Breast epithelium (tissue), 4 donors: Measurements from ENCODE around the gene C2orf74. TPM values are rescaled to one million over a fixed set of nuclear protein-coding genes. Genes with fewer than 3 reads are reported as not detected.

ENCODE experiments used
- DNase-seq, 2 donors: peaks; one replicate each; pipeline ENCODE4 v3.0.0-alpha.2; 2019; ENCODE audit warnings: low spot score in 2 of 2
- H3K27ac ChIP-seq, 2 donors: fragments of 200-600 bp; sonication (generic) in 1 of 2; one replicate each; pipeline ENCODE4 v1.5.1; 2016 to 2019; ENCODE audit warnings: mild to moderate bottlenecking in 1 of 2
- H3K27me3 ChIP-seq, 2 donors: fragments of 200-600 bp; sonication (generic) in 1 of 2; one replicate each; pipeline versions ENCODE4 v1.5.1 to v1.6.0; 2017 to 2019; ENCODE audit warnings: control low read depth in 1 of 2, mild to moderate bottlenecking in 1 of 2
- H3K36me3 ChIP-seq: fragments of 200-600 bp; one replicate; pipeline ENCODE4 v1.5.1; 2019
- H3K4me1 ChIP-seq, 2 donors: fragments of 200-600 bp; sonication (generic); one replicate each; pipeline ENCODE4 v1.5.1; 2016 to 2019; ENCODE audit warnings: control low read depth in 1 of 2
- H3K4me3 ChIP-seq, 3 donors: fragments of 200-600 bp; sonication (generic); 1 replicate in 2 of 3; 2 replicates in 1 of 3; pipeline ENCODE4 v1.5.1; 2016 to 2019; ENCODE audit warnings: mild to moderate bottlenecking in 3 of 3, moderate library complexity in 2 of 3
- H3K9me3 ChIP-seq, 2 donors: fragments of 200-600 bp; sonication (generic) in 1 of 2; one replicate each; pipeline ENCODE4 v1.5.1; 2016 to 2019; ENCODE audit warnings: control low read depth in 1 of 2
- CTCF ChIP-seq, 3 donors: fragments of 450-650 bp; IDR thresholded peaks; one replicate each; pipeline ENCODE4 v1.5.1; 2016 to 2017; ENCODE audit warnings: antibody characterized with exemption in 3 of 3, mild to moderate bottlenecking in 3 of 3, moderate library complexity in 3 of 3
- POLR2A ChIP-seq: fragments of 450-650 bp; IDR thresholded peaks from one replicate; pipeline ENCODE4 v1.6.1; 2016; ENCODE audit warnings: antibody characterized with exemption, mild to moderate bottlenecking, moderate library complexity
- POLR2AphosphoS5 ChIP-seq, 3 donors: sonication (generic); formaldehyde crosslinking; IDR thresholded peaks; one replicate each; pipeline ENCODE4 v1.6.1; 2017; ENCODE audit warnings: antibody characterized with exemption in 3 of 3
- intact Hi-C: fragments of 100-400 bp; cut with DNase I; formaldehyde crosslinking; loops from one replicate; pipeline ENCODE4 v1.15.1; 2023; ENCODE audit warnings: low total_unique reads
- total RNA-seq, 3 donors: library from RNA; depleted of rRNA; stranded (reverse); fragments of >200 nt; gene quantifications; one replicate each; pipeline ENCODE4 v1.1.0, GENCODE V29; 2016

The C2orf74 gene
- total RNA-seq, 3 donors from 2014 or later, result 15.7 to 40.5 (median 19.8) TPM

- H3K4me3 ChIP-seq, result peak overlapping the region in 1 of 3 donors; percentile 31
- H3K4me1 ChIP-seq, result peaks cover 7 to 16% of the 10 kb centered on the region in 2 donors
Observed at GRCh38 chr2:61181382-61182058, 19.5 kb downstream of the C2orf74 start.

GRCh38 chr2:61182059-61182383 lies 20.0 kb downstream of the C2orf74 start:
- Histone ChIP-seq H3K27me3 (no peaks in the 10 kb centered on the region), H3K4me1 (peaks cover 7 to 16% of the 10 kb centered on the region in 2 donors), H3K4me3 (peak overlapping the region in 1 of 3 donors; percentile 31), H3K9me3 (no peaks in the 10 kb centered on the region), H3K36me3 (no peaks in the 10 kb centered on the region), H3K27ac (peak overlapping the region in 1 of 2 donors; percentile 99)
- TF ChIP-seq CTCF (IDR thresholded peaks at IDR 0.05) (no peak), POLR2A (no peak), POLR2AphosphoS5 (IDR thresholded peaks at IDR 0.05) (no peak)
- DNase-seq, result no peak
- intact Hi-C loops, result no loop called here

More at GRCh38 chr2:61181382-61182058, 19.5 kb downstream of the C2orf74 start:
- Histone ChIP-seq H3K36me3 (no peaks in the 10 kb centered on the region), H3K27me3 (no peaks in the 10 kb centered on the region), H3K27ac (peak overlapping the region; percentile 62 to 99), H3K9me3 (no peaks in the 10 kb centered on the region)
- DNase-seq, result no peak
- intact Hi-C loops, result no loop called here
- no peak for TF ChIP-seq POLR2AphosphoS5 (IDR thresholded peaks at IDR 0.05)
- no peak for TF ChIP-seq POLR2A
- TF ChIP-seq CTCF (IDR thresholded peaks at IDR 0.05), result no peak

GRCh38 chr2:61183795-61184194 lies 21.8 kb downstream of the C2orf74 start:
- H3K9me3 ChIP-seq, result no peaks in the 10 kb centered on the region
- no peaks in the 10 kb centered on the region for H3K36me3 ChIP-seq
- H3K27me3 ChIP-seq, result no peaks in the 10 kb centered on the region
- no peak overlapping the region for H3K27ac ChIP-seq
- DNase-seq, result no peak
- peaks cover 5 to 11% of the 10 kb centered on the region in 2 donors for H3K4me1 ChIP-seq
- H3K4me3 ChIP-seq, result no peak overlapping the region
- TF ChIP-seq CTCF (IDR thresholded peaks at IDR 0.05) (no peak), POLR2A (no peak), POLR2AphosphoS5 (IDR thresholded peaks at IDR 0.05) (no peak)
- intact Hi-C loops, result no loop called here

DNA sequence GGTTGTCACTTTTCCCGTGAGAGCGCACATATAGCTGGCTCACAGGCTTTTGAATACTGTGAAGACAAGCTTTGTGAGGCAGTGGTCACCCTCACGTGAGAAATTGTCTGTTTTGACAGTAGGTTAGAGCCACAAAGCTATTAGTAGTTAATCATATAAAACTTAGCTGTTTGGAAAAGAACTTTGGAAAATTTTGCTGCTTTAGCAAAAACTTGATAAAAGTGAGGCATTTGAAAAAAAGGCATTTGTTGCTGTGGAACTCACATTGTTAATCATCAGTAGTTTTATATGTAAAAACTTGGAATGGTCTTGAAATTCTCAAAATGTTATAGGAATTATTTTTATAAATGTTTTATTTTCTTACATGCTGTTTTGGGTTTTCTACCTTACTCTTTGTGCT lies 22.3 kb downstream of the C2orf74 start:
- Histone ChIP-seq H3K4me1 (peaks cover 2 to 7% of the 10 kb centered on the region in 2 donors), H3K27ac (no peak overlapping the region), H3K27me3 (no peaks in the 10 kb centered on the region), H3K4me3 (no peak overlapping the region), H3K9me3 (no peaks in the 10 kb centered on the region), H3K36me3 (no peaks in the 10 kb centered on the region)
- DNase-seq, result no peak
- intact Hi-C loops, result no loop called here
- TF ChIP-seq POLR2A, result no peak

DNA sequence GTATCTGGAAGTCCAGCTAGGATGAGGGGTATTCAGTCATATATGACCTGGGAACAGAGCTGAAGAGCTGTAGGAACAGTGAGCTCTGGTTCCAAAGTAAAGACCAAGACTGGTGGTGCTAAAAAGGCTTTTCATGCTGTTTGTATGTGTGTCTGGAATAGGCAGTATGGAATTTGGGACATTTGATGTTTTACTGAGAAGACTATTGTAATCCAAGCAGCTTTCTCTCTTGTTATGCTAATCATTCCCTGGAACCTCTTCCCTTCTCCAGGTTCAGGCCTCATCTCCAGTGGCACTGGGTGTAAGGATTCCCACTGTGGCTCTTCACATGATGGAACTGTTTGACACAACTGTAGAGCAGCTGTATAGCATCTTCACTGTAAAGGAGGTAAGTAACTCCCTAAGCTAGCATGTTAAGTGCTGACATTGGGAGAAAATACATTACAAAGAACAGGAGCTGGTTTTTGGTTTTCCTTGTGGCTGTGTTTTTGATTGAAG lies 23.3 kb downstream of the C2orf74 start:
- Histone ChIP-seq H3K36me3 (no peaks in the 10 kb centered on the region), H3K9me3 (no peaks in the 10 kb centered on the region), H3K27ac (no peak overlapping the region), H3K4me1 (no peaks in the 10 kb centered on the region), H3K4me3 (no peak overlapping the region), H3K27me3 (no peaks in the 10 kb centered on the region)
- no peak for DNase-seq
- no peak for TF ChIP-seq POLR2AphosphoS5 (IDR thresholded peaks at IDR 0.05)
- intact Hi-C loops, result no loop called here

DNA sequence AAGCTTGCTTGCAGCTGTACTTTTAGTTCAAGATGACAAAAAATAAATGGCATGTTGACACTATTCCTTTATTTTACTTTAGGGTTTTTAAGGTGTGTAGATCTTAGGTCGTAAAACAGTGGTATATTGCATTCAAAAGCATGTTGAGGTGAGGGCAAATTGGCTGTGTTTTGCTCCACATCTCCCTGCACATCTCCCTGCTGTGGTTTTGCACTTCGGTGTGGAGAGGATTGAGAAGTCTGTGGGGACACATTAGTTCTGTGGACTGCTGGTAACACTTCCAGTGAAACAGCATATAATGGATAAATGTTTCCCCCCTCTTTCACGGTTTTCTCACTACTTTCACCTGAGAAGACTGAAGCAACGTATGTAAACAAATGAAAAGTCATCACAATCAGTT lies 25.1 kb downstream of the C2orf74 start:
- intact Hi-C loops, result no loop called here
- Histone ChIP-seq H3K27ac (no peak overlapping the region), H3K9me3 (no peaks in the 10 kb centered on the region), H3K4me1 (no peaks in the 10 kb centered on the region), H3K27me3 (no peaks in the 10 kb centered on the region), H3K36me3 (no peaks in the 10 kb centered on the region), H3K4me3 (no peak overlapping the region)
- TF ChIP-seq CTCF (IDR thresholded peaks at IDR 0.05) (no peak), POLR2A (no peak)
- DNase-seq, result no peak
